ENCODE data around the gene CLHC1.
"Not testable (repeated sequence)": the region's sequence is repeated elsewhere in the genome, so short reads cannot be mapped to it uniquely, and the experiment has no call there.

CLHC1 gene

DNA sequence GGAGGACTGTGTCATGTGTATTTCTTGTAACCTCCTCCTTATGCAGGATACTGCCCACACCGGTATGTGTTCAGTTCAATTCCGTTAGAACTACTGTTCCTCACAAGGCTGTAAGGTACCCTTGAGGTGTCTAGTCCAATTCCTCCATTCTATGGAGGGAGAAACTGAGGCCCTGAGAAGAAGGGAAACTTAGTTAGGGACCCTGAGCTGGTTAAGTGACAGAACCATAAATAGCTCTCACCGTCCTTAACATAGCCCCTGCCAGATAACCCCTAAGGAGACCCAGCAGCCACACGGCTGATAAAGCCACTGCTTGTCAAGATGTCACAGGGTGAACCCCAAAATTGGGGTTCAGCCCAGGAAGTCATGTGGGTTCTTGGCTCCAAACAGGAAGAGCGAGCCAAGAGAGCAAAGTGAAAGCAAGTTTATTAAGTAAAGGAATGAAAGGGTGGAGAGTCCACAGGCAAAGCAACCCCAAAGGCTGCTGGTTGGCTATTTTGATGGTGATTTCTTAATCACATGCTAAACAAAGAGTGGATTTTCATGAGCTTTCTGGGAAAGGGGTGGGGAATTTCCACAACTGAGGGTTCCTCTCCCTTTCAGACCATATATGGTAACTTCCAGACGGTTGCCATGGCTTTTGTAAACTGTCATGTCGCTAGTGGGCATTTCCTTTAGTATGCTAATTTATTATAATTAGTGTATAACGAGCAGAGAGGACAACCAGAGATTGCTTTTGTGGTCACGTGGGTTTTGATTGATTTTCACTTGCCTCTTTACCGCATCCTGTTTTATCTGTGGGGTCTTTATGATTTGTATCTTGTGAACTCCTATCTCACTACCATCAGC is 98.4 kb downstream of the CLHC1 start:
- DNase-seq, result peak; percentile 87

DNA sequence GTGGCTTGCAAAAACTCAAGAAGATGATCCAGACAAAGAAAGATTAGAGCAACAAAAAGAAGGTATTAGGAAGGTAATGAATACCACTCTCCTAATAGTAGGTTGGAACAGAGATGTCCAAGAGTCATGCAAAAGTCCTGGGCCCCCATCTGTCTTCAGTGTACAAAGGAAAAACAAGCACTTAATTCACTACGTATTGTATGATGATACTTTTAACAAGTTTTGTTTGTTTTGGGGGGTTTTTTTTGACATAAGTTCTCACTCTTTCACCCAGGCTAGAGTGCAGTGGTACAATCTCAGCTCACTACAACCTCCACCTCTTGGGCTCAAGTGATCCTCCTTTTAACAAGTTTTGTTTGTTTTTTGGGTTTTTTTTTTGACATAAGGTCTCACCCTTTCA is 101.2 kb downstream of the CLHC1 start:
- DNase-seq, result no peak

- not testable (repeated sequence) for DNase-seq
Measured at GRCh38 chr2:55126643-55127042, 105.5 kb downstream of the CLHC1 start.
